ENCODE results near the gene MPZL1. TPM values are rescaled to one million over a fixed set of nuclear protein-coding genes. Genes with fewer than 3 reads are reported as not detected.

Gene MPZL1
- total and polyA plus RNA-seq, 9 donors, result 60.6 to 112 (median 75.4) TPM

DNA sequence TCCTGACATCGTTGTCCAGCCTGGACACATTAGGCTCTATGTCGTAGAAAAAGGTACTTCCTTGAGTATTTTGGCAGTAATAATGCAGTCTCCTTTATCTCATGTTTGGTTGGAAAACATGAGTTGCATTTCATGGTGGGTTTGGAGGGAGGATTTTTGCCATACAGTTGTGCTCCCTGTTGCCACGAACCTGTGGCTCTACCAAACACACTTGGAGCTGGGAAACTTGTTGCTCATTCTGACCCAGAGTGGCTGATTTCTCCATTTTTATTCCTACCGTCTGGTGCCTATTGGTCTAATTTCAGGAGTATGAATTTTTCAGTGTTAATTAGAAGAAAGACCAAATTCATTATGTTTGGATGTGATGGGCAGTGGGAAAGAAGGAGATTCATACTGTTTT lies 50.7 kb downstream of the MPZL1 start:
- peaks cover 37% of the 10 kb centered on the region for H3K36me3 ChIP-seq (ENCODE audit: control insufficient read depth, insufficient read depth, low read length)
- H3K4me3 ChIP-seq (ENCODE audit: low read length), result no peak overlapping the region
- H3K27me3 ChIP-seq (ENCODE audit: control insufficient read depth, insufficient read depth, low read length), result no peaks in the 10 kb centered on the region
- DNase-seq, result no peak
- H3K27ac ChIP-seq (ENCODE audit: low read length), result no peak overlapping the region
- H3K9me3 ChIP-seq (replicated peaks; ENCODE audit: control insufficient read depth, low read depth, low read length), result no peaks in the 10 kb centered on the region
- 100% methylated on average over 2 of the region's 4 CpGs for WGBS (ENCODE audit: insufficient coverage)
- H3K4me1 ChIP-seq (ENCODE audit: control insufficient read depth, insufficient read depth, low read length), result no peaks in the 10 kb centered on the region

DNA sequence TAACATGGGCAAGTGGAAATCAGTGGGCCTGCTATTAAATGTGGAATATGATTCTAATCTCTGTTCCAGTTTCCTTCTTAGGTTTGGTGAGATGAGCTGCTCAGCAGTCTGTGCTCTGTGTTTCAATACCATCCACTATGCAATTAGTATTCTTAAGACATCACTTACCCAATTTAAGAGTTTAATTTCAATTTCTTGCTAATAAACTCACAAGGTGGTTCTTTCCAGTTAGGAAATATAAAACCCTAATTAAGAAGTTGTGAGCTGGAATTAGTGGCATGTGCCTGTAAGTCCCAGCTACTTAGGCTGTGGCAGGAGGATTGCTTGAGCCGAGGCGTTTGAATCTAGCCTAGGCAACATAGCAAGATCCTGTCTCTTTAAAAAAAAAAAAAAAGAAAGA lies 51.7 kb downstream of the MPZL1 start:
- H3K27me3 ChIP-seq (ENCODE audit: control insufficient read depth, insufficient read depth, low read length), result no peaks in the 10 kb centered on the region
- no peak overlapping the region for H3K27ac ChIP-seq (ENCODE audit: low read length)
- WGBS (ENCODE audit: insufficient coverage), result no CpG with 5 or more reads among the region's 2 CpGs
- H3K4me3 ChIP-seq (ENCODE audit: low read length), result no peak overlapping the region
- H3K36me3 ChIP-seq (ENCODE audit: control insufficient read depth, insufficient read depth, low read length), result peaks cover 38% of the 10 kb centered on the region
- DNase-seq, result no peak
- no peaks in the 10 kb centered on the region for H3K4me1 ChIP-seq (ENCODE audit: control insufficient read depth, insufficient read depth, low read length)
- H3K9me3 ChIP-seq (replicated peaks; ENCODE audit: control insufficient read depth, low read depth, low read length), result no peaks in the 10 kb centered on the region

DNA sequence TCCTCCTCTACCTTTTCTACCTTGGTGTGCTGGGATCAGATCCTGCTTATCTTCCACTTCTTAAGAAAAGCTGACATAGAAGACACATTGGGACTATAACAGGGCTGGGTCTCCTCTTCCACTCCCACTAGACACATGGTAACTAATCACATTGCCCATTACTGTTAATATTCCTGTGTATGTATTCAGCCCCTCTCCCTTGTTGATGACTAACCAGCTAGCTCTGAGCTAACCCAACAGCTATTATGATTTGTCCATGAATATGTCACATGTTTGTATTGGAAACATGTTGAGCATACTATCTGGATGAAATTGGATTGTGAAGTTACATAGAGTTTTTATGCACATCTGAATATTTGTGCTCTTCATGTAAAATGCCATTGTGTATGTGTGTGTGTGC lies 52.9 kb downstream of the MPZL1 start:
- no peaks in the 10 kb centered on the region for H3K9me3 ChIP-seq (replicated peaks; ENCODE audit: control insufficient read depth, low read depth, low read length)
- H3K27ac ChIP-seq (ENCODE audit: low read length), result no peak overlapping the region
- H3K27me3 ChIP-seq (ENCODE audit: control insufficient read depth, insufficient read depth, low read length), result no peaks in the 10 kb centered on the region
- no peaks in the 10 kb centered on the region for H3K4me1 ChIP-seq (ENCODE audit: control insufficient read depth, insufficient read depth, low read length)
- H3K4me3 ChIP-seq (ENCODE audit: low read length), result no peak overlapping the region
- no peak for DNase-seq
- H3K36me3 ChIP-seq (ENCODE audit: control insufficient read depth, insufficient read depth, low read length), result peaks cover 28% of the 10 kb centered on the region

DNA sequence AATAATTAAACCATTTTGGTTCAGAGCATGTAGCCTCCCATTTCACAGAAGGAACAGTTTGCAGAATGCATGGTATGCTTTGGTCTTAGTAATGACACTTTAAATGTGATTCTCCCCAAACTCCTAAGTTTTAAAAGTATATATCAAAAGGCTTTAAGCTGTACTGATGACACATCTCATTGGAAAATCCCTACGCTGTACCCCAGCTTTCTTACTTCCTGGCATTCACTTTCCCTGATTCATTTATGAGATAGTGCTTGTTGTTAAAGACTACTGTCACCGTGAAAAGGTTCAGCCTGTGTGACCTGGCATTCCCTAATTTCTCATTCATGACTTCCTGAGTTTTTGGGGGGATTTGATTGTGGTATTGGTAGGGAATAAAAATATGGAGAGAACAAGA lies 53.4 kb downstream of the MPZL1 start:
- Histone ChIP-seq H3K4me3 (ENCODE audit: low read length) (no peak overlapping the region), H3K36me3 (ENCODE audit: control insufficient read depth, insufficient read depth, low read length) (peaks cover 25% of the 10 kb centered on the region), H3K4me1 (ENCODE audit: control insufficient read depth, insufficient read depth, low read length) (no peaks in the 10 kb centered on the region), H3K9me3 (replicated peaks; ENCODE audit: control insufficient read depth, low read depth, low read length) (no peaks in the 10 kb centered on the region), H3K27me3 (ENCODE audit: control insufficient read depth, insufficient read depth, low read length) (no peaks in the 10 kb centered on the region), H3K27ac (ENCODE audit: low read length) (no peak overlapping the region)
- WGBS (ENCODE audit: insufficient coverage), result no CpG with 5 or more reads among the region's 2 CpGs
- no peak for DNase-seq

DNA sequence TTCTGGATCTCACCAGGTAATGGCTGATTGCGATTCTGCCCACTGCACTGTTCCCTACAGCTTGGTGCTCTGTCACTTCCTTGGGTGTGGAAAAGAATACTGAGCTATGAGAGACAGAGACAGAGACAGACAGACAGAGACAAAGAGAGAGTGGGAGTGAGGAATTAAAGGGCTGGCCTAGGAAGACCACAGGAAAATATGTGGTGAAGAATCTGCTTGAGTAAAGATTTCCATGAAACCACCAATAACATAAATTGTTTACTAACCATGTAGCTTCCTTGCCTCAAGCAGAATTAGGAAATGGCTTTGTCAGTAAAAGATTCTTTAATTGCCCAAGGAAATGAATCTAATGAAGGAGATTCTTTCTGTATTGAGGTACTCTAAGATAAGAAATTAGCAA lies 54.4 kb downstream of the MPZL1 start:
- DNase-seq, result no peak
- Histone ChIP-seq H3K36me3 (ENCODE audit: control insufficient read depth, insufficient read depth, low read length) (peaks cover 19% of the 10 kb centered on the region), H3K4me3 (ENCODE audit: low read length) (no peak overlapping the region), H3K9me3 (replicated peaks; ENCODE audit: control insufficient read depth, low read depth, low read length) (no peaks in the 10 kb centered on the region), H3K27me3 (ENCODE audit: control insufficient read depth, insufficient read depth, low read length) (no peaks in the 10 kb centered on the region), H3K27ac (ENCODE audit: low read length) (no peak overlapping the region), H3K4me1 (ENCODE audit: control insufficient read depth, insufficient read depth, low read length) (no peaks in the 10 kb centered on the region)
- 75% methylated on average over 1 of the region's 1 CpG for WGBS (ENCODE audit: insufficient coverage)

DNA sequence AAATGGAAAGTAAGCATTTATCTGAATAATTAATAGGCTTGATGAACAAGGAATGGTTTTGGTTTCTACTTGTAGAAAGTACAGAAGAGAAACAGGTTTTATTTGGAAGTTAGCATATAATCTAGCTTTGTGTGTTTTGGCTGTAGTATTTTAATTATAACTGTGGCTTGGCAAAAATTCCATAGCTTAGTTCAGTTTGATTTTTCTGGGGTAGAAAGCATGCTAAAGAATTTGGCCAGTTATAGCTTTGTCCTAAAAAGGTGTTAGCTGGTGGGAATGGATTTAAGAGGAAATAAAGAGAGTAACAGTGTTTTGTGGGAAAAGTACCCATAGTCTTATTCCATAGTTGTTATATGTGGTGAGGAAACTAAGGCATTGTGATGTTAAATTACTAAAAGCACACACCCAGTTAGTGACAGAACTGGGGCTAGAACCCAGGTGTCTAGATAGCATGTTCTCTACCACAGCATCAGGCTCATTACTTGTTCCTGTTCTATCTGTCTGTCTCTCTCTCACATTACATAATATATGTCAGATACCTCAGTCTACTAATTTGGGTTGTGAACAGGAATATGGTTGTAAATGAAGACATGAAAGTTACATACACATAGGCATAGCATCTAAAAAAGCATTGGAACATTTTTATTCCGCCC lies 55.0 kb downstream of the MPZL1 start:
- DNase-seq, result no peak
- WGBS (ENCODE audit: insufficient coverage), result no CpG with 5 or more reads among the region's 1 CpG
- H3K4me1 ChIP-seq (ENCODE audit: control insufficient read depth, insufficient read depth, low read length), result no peaks in the 10 kb centered on the region
- no peaks in the 10 kb centered on the region for H3K27me3 ChIP-seq (ENCODE audit: control insufficient read depth, insufficient read depth, low read length)
- H3K27ac ChIP-seq (ENCODE audit: low read length), result no peak overlapping the region
- peaks cover 19% of the 10 kb centered on the region for H3K36me3 ChIP-seq (ENCODE audit: control insufficient read depth, insufficient read depth, low read length)
- H3K4me3 ChIP-seq (ENCODE audit: low read length), result no peak overlapping the region
- no peaks in the 10 kb centered on the region for H3K9me3 ChIP-seq (replicated peaks; ENCODE audit: control insufficient read depth, low read depth, low read length)

DNA sequence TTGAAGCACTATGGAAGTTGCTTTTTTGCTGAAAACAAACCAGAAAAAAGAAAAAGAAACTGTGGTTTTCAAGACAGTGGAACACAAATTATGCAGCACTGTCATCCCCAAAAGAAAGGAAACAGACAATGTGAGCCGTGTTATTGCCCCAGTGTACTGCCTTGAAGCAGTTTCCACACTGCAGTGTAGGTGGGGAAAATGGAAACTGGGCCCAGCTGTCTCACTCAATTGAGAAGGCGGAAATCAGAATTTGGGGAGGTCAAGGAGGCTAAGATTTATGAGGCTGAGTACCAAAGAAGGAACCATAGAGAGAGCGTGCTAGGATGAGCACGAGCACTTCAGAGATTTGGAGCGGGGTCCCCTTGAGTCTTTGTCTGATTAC lies 55.5 kb downstream of the MPZL1 start:
- DNase-seq, result no peak
- Histone ChIP-seq H3K27ac (ENCODE audit: low read length) (no peak overlapping the region), H3K9me3 (replicated peaks; ENCODE audit: control insufficient read depth, low read depth, low read length) (no peaks in the 10 kb centered on the region), H3K27me3 (ENCODE audit: control insufficient read depth, insufficient read depth, low read length) (no peaks in the 10 kb centered on the region), H3K4me3 (ENCODE audit: low read length) (no peak overlapping the region), H3K36me3 (ENCODE audit: control insufficient read depth, insufficient read depth, low read length) (peaks cover 14% of the 10 kb centered on the region), H3K4me1 (ENCODE audit: control insufficient read depth, insufficient read depth, low read length) (no peaks in the 10 kb centered on the region)
- 96% methylated on average over 5 of the region's 5 CpGs for WGBS (ENCODE audit: insufficient coverage)

DNA sequence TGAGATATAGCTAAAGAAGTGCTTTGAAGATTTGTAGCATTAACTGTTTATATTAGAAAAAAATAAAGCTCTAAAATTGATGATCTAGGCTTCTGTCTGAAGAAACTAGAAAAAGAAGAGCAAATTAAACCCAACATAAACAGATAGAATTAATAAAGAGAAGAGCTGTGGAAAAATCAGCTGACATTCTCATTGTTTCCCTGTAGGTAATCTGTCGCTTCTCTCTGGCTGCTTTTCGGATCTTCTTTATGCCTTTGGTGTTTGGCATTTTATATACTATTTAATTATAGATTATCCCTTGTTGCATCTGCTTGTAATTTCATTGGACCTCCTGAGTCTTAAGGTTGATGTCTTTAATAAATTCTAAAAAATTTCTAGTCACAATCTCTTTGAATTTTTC lies 59.8 kb downstream of the MPZL1 start:
- no peaks in the 10 kb centered on the region for H3K27me3 ChIP-seq (ENCODE audit: control insufficient read depth, insufficient read depth, low read length)
- H3K36me3 ChIP-seq (ENCODE audit: control insufficient read depth, insufficient read depth, low read length), result peaks cover 10% of the 10 kb centered on the region
- DNase-seq, result no peak
- H3K4me1 ChIP-seq (ENCODE audit: control insufficient read depth, insufficient read depth, low read length), result no peaks in the 10 kb centered on the region
- no peak overlapping the region for H3K27ac ChIP-seq (ENCODE audit: low read length)
- WGBS (ENCODE audit: insufficient coverage), result no CpG with 5 or more reads among the region's 2 CpGs
- no peaks in the 10 kb centered on the region for H3K9me3 ChIP-seq (replicated peaks; ENCODE audit: control insufficient read depth, low read depth, low read length)
- no peak overlapping the region for H3K4me3 ChIP-seq (ENCODE audit: low read length)

DNA sequence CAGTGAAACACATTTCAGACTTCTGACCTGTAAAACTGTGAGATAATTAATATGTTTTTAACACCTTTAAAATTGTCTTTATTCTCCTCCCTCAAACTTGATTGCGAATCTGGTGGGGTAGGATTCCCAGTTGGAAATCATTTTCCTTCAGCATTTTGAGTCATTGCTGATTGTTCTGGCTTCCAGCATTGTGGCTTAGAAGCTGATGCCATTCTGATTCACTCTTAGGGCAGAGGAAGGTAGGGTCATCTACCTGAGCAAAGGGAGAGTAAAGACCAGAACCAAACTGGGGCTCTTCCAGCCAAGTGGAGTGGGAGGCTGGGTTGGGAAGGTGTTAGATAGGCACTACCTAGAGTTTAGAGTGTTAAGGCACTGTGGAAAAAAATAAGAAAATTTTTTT lies 61.2 kb downstream of the MPZL1 start:
- no peak overlapping the region for H3K4me3 ChIP-seq (ENCODE audit: low read length)
- no peaks in the 10 kb centered on the region for H3K27me3 ChIP-seq (ENCODE audit: control insufficient read depth, insufficient read depth, low read length)
- peaks cover 5% of the 10 kb centered on the region for H3K36me3 ChIP-seq (ENCODE audit: control insufficient read depth, insufficient read depth, low read length)
- no peak for DNase-seq
- no peak overlapping the region for H3K27ac ChIP-seq (ENCODE audit: low read length)
- no peaks in the 10 kb centered on the region for H3K4me1 ChIP-seq (ENCODE audit: control insufficient read depth, insufficient read depth, low read length)
- H3K9me3 ChIP-seq (replicated peaks; ENCODE audit: control insufficient read depth, low read depth, low read length), result no peaks in the 10 kb centered on the region
- no CpG with 5 or more reads among the region's 1 CpG for WGBS (ENCODE audit: insufficient coverage)

DNA sequence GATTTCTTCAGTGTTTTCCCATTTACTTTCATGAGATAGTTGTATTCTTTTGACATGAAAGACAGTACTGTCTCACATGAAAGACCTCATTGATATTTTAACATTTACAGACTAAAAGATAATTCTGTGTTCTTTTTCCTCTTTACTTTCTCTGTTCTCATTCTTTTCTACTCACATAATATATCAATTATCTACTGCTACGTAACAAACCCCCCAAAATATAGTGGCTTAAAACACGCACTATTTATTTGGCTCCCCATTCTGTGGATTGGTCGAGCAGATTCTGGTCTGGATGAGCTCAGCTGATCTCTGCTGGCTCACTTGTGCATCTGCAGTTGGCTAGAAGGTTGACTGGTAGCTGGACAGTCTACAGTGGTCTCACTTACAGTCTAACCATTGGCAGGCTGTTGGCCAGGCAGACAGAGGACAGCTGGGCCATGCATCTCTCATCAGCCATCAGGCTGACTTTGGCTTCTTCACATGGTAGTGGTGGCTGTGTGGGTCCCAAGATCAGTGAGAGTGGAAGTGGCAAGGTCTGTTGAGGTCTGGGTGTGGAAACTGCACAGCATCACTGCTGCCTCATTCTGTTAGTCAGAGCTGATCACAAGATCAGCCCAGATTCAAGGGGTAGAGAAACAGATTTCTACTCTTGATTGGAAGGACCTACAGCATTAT lies 63.2 kb downstream of the MPZL1 start:
- H3K9me3 ChIP-seq (replicated peaks; ENCODE audit: control insufficient read depth, low read depth, low read length), result no peaks in the 10 kb centered on the region
- H3K27ac ChIP-seq (ENCODE audit: low read length), result no peak overlapping the region
- 83% methylated on average over 1 of the region's 3 CpGs for WGBS (ENCODE audit: insufficient coverage)
- no peak overlapping the region for H3K4me3 ChIP-seq (ENCODE audit: low read length)
- H3K27me3 ChIP-seq (ENCODE audit: control insufficient read depth, insufficient read depth, low read length), result no peaks in the 10 kb centered on the region
- H3K4me1 ChIP-seq (ENCODE audit: control insufficient read depth, insufficient read depth, low read length), result no peaks in the 10 kb centered on the region
- DNase-seq, result no peak
- H3K36me3 ChIP-seq (ENCODE audit: control insufficient read depth, insufficient read depth, low read length), result peaks cover 14% of the 10 kb centered on the region

DNA sequence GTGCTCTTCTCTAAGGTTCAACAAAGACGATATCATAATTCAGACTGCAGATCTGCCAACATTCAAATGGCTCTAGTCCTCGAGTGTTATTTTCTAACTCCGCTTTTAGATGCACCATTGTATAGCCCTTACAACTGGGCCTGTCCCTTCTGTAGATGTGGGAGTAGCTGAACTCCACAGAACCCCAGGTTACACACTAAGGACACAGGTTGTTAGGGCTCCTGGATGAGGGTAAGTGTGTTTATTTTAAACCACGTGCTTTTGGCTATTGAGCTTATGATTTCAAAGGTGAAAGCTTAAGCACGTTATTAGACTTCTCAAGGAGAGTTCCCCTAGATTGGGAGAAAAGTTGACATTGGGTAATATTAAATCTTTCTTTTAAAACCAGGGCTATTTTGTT lies 64.7 kb downstream of the MPZL1 start:
- peaks cover 22% of the 10 kb centered on the region for H3K36me3 ChIP-seq (ENCODE audit: control insufficient read depth, insufficient read depth, low read length)

More for the DNA sequence above, 64.7 kb downstream of the MPZL1 start:
- H3K27me3 ChIP-seq (ENCODE audit: control insufficient read depth, insufficient read depth, low read length), result no peaks in the 10 kb centered on the region
- no peaks in the 10 kb centered on the region for H3K9me3 ChIP-seq (replicated peaks; ENCODE audit: control insufficient read depth, low read depth, low read length)
- no peak for DNase-seq
- WGBS (ENCODE audit: insufficient coverage), result 83% methylated on average over 1 of the region's 5 CpGs
- no peak overlapping the region for H3K27ac ChIP-seq (ENCODE audit: low read length)
- H3K4me3 ChIP-seq (ENCODE audit: low read length), result no peak overlapping the region
- peaks cover 2% of the 10 kb centered on the region for H3K4me1 ChIP-seq (ENCODE audit: control insufficient read depth, insufficient read depth, low read length)
